Measurements from ENCODE around the gene GAK.

GRCh38 chr4:896216-896615 lies 35.9 kb downstream of the GAK start:
- TF ChIP-seq CTCF (IDR thresholded peaks at IDR 0.05; ENCODE audit: low read depth, low read length, missing input control) (no peak), ZBTB33 (IDR thresholded peaks at IDR 0.05) (no peak), SP1 (IDR thresholded peaks at IDR 0.05) (no peak), FOXA1 (IDR thresholded peaks at IDR 0.05) (no peak), YY1 (IDR thresholded peaks at IDR 0.05) (no peak)
- TF ChIP-seq, protein P1, sequence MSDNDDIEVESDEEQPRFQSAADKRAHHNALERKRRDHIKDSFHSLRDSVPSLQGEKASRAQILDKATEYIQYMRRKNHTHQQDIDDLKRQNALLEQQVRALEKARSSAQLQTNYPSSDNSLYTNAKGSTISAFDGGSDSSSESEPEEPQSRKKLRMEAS (IDR thresholded peaks at IDR 0.05): no peak
